C4-2B (cell line): ENCODE measurements around the gene BTBD1.

ENCODE experiments used
- ZFX ChIP-seq: fragments of 450-650 bp; IDR thresholded peaks from 2 replicates; pipeline ENCODE4 v1.6.1; 2017
- TF ChIP-seq, protein P1 (sequence below): fragments of 450-650 bp; conservative IDR thresholded peaks from 2 replicates; pipeline ENCODE4 v1.5.1; 2017; ENCODE audit warnings: mild to moderate bottlenecking

GRCh38 chr15:83044156-83044555, 22.9 kb downstream of the BTBD1 start:
- TF ChIP-seq, protein P1, sequence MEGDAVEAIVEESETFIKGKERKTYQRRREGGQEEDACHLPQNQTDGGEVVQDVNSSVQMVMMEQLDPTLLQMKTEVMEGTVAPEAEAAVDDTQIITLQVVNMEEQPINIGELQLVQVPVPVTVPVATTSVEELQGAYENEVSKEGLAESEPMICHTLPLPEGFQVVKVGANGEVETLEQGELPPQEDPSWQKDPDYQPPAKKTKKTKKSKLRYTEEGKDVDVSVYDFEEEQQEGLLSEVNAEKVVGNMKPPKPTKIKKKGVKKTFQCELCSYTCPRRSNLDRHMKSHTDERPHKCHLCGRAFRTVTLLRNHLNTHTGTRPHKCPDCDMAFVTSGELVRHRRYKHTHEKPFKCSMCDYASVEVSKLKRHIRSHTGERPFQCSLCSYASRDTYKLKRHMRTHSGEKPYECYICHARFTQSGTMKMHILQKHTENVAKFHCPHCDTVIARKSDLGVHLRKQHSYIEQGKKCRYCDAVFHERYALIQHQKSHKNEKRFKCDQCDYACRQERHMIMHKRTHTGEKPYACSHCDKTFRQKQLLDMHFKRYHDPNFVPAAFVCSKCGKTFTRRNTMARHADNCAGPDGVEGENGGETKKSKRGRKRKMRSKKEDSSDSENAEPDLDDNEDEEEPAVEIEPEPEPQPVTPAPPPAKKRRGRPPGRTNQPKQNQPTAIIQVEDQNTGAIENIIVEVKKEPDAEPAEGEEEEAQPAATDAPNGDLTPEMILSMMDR: no peak
- TF ChIP-seq ZFX: no peak
